Glutamatergic neuron (in vitro differentiated cells): ENCODE measurements around the gene COL20A1. TPM values are rescaled to one million over a fixed set of nuclear protein-coding genes. Genes with fewer than 3 reads are reported as not detected.

ENCODE experiments used
- DNase-seq: peaks from one replicate; pipeline ENCODE4 v3.0.0; 2022
- H3K27ac Mint-ChIP-seq: one replicate; pipeline ENCODE4 v1.8.0; 2020; ENCODE audit warnings: mild to moderate bottlenecking, mixed read lengths, inconsistent platforms; ENCODE audit not compliant: unreplicated experiment
- H3K27me3 Mint-ChIP-seq: one replicate; pipeline ENCODE4 v1.8.0; 2020; ENCODE audit warnings: mild to moderate bottlenecking, moderate library complexity, mixed read lengths, inconsistent platforms; ENCODE audit not compliant: unreplicated experiment
- H3K36me3 Mint-ChIP-seq: one replicate; pipeline ENCODE4 v1.8.0; 2020; ENCODE audit warnings: mild to moderate bottlenecking, mixed read lengths, inconsistent platforms; ENCODE audit not compliant: unreplicated experiment
- H3K4me1 Mint-ChIP-seq: one replicate; pipeline ENCODE4 v1.8.0; 2020; ENCODE audit warnings: mild to moderate bottlenecking, low read depth, mixed read lengths, inconsistent platforms; ENCODE audit not compliant: unreplicated experiment
- H3K4me3 Mint-ChIP-seq: one replicate; pipeline ENCODE4 v1.8.0; 2020; ENCODE audit warnings: mild to moderate bottlenecking, mixed read lengths, inconsistent platforms; ENCODE audit not compliant: unreplicated experiment
- H3K9me3 Mint-ChIP-seq: one replicate; pipeline ENCODE4 v1.8.0; 2020; ENCODE audit warnings: mild to moderate bottlenecking, moderate library complexity, mixed read lengths, inconsistent platforms; ENCODE audit not compliant: unreplicated experiment
- total RNA-seq: library from RNA; stranded (reverse); fragmentation: NEBNext Ultra II Directional; extraction: Animal tissue kit (Norgen Biotek cat#: 25700); gene quantifications from one replicate; pipeline ENCODE4 v1.2.1, GENCODE V29; 2021; ENCODE audit not compliant: unreplicated experiment
- TF ChIP-seq, protein P1 (sequence below): fragments of 200-600 bp; sonication (generic); IDR thresholded peaks from one replicate; pipeline ENCODE4 v1.5.0; 2021; ENCODE audit not compliant: partially characterized antibody, unreplicated experiment

COL20A1 gene
- total RNA-seq, 1 donor from 2014 or later: 2.1 TPM

DNA sequence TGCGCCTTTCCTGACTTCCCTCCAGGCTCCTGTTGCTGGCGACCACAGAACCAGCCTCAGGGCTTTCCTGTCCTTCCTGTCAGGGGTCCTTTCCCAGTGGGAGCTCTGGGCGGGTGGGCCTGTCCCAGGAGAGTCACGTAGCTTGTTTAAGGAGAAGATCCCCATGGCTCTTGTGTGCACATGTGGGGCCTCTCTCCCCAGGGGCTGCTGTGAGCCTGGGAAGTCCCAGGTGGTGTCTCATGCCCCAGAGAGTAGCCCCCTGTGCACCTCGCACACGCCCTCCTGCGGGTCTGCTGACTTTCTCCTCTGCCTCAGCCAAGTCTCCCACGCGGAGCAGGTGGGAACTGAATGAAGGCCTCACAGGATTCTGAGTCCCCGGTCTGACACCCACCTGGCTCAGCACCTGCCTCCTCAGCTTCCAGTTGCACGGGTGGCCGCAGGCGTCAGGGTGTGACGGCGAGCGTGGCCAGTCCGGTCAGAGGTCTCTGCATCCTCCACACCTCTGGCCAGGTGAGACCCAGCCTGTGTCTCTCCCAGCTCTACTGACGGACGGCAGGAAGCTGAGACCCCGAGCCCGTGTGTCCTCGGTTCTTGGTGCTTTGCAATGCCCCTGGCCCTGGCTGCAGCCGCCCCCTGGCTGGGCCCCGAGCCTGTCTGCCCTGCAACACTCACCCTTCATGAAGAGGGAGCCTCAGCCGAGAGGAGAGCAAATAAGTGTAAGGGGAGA, 33.1 kb upstream of the COL20A1 start:
- peaks cover 8% of the 10 kb centered on the region for H3K9me3 Mint-ChIP-seq

DNA sequence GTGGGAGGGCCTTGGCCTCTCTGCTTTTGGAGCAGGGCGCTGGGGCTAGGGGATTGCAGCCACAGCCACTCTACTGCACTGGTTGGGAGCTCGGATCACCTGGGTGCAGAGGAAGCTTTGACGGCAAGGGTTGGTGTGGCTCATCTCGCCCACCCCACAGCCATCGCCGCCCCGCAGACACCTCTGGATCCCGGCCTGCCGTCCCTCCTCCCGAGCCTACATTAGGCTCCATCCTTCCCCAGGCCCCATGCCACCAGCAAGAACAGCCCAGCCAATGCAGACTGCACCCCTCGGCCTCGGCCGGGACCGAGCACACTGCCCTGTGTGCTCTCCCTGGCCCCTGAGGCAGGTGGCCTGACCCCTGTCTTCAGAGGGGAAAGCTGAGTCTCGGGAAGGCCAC, 32.5 kb upstream of the COL20A1 start:
- TF ChIP-seq, protein P1, sequence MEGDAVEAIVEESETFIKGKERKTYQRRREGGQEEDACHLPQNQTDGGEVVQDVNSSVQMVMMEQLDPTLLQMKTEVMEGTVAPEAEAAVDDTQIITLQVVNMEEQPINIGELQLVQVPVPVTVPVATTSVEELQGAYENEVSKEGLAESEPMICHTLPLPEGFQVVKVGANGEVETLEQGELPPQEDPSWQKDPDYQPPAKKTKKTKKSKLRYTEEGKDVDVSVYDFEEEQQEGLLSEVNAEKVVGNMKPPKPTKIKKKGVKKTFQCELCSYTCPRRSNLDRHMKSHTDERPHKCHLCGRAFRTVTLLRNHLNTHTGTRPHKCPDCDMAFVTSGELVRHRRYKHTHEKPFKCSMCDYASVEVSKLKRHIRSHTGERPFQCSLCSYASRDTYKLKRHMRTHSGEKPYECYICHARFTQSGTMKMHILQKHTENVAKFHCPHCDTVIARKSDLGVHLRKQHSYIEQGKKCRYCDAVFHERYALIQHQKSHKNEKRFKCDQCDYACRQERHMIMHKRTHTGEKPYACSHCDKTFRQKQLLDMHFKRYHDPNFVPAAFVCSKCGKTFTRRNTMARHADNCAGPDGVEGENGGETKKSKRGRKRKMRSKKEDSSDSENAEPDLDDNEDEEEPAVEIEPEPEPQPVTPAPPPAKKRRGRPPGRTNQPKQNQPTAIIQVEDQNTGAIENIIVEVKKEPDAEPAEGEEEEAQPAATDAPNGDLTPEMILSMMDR: no peak
- peaks cover 34% of the 10 kb centered on the region for H3K4me1 Mint-ChIP-seq
- peaks cover 6% of the 10 kb centered on the region for H3K9me3 Mint-ChIP-seq
- H3K27ac Mint-ChIP-seq: no peak overlapping the region
- H3K4me3 Mint-ChIP-seq: no peak overlapping the region
- peaks cover 11% of the 10 kb centered on the region for H3K36me3 Mint-ChIP-seq
- H3K27me3 Mint-ChIP-seq: peaks cover 4% of the 10 kb centered on the region
- no peak for DNase-seq

More for the DNA sequence above, 33.1 kb upstream of the COL20A1 start:
- TF ChIP-seq, protein P1: no peak
- Mint-ChIP-seq H3K4me3 (no peak overlapping the region), H3K27ac (no peak overlapping the region), H3K36me3 (peaks cover 11% of the 10 kb centered on the region), H3K4me1 (peaks cover 39% of the 10 kb centered on the region), H3K27me3 (peaks cover 6% of the 10 kb centered on the region)
- DNase-seq: no peak

DNA sequence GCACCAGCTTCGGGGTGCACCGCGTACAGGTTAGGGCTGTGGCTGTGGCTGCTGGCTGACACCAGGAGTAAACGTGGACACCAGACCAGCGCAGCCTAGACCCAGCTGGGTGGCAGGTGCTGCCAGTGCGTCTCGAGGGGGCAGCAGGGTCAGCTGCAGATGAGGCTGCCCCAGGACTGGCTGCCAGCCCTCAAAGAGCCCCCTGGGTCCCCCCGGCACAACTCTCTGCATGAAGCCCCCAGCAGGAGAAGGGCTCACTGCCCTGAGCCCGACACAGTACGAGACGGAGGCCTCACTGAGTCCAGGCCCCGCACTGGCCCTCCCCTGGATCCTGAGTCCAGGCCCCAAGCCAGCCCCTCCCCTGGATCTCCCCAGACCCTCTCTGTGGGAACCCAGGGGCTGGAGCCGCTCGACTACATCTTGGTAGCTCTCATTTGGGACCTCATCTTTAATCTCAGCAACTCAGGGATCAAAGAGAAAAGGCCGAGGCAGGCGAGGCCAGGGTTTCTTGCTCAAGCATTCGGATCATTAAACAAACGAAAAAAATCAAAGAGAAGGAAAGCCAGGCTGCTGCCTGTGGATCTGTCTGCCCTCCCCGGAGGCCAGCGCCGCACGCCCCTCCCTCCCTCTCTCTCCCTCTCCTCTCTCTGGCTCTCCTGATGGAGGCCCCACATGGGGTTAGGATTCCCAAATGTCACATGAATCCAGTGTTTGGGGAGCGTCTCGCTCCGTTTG, 31.8 kb upstream of the COL20A1 start:
- Mint-ChIP-seq H3K27me3 (peaks cover 4% of the 10 kb centered on the region), H3K36me3 (peaks cover 11% of the 10 kb centered on the region), H3K4me3 (peak overlapping the region; percentile 74), H3K9me3 (peaks cover 5% of the 10 kb centered on the region), H3K27ac (peak overlapping the region; percentile 71), H3K4me1 (peaks cover 30% of the 10 kb centered on the region)
- TF ChIP-seq, protein P1: no peak
- DNase-seq: peak; percentile 63

DNA sequence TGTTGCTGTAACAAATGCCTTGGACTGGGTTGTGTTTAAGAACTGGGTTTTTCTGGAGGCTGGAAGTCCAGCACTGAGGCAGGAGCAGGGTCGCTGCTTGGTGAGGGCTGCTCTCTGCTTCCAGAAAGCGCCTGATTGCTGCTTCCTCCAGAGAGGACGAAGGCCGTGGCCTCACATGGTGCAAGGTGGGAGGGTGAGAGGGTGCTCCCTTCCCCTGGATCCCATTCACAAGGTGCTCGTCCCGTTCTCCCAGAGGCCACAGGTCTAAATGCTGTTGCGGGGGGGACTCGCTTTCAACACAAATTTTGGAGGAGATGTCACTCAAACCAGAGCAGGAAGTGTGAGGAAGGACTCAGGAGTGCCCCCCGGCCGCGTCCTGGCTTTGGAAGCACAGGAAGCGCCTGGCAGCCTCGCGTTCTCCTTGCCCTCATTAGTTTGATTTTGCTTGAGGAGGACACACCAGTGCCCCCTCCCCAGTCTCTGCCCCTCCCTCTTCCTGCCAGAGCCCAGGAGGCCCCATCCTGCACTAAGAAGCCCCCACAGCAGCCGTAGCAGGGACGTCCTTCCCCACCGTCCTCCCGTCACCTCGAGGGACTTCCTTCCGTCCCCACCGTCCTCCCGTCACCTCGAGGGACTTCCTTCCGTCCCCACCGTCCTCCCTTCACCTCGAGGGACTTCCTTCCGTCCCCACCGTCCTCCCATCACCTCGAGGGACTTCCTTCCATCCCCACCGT, 31.0 kb upstream of the COL20A1 start:
- no peak for DNase-seq
- Mint-ChIP-seq H3K27me3 (peaks cover 4% of the 10 kb centered on the region), H3K4me3 (peak overlapping the region; percentile 77), H3K36me3 (peaks cover 8% of the 10 kb centered on the region), H3K9me3 (peaks cover 3% of the 10 kb centered on the region), H3K4me1 (peaks cover 26% of the 10 kb centered on the region), H3K27ac (peak overlapping the region; percentile 71)
- TF ChIP-seq, protein P1: no peak
